Activated T-cell treated with anti-CD3 and anti-CD28 coated beads, Interleukin-2, amount 50 U/mL, for 72 hours (primary cell): Measurements from ENCODE around the gene PTBP2. TPM values are rescaled to one million over a fixed set of nuclear protein-coding genes. Genes with fewer than 3 reads are reported as not detected.
"Not testable (repeated sequence)": the region's sequence is repeated elsewhere in the genome, so short reads cannot be mapped to it uniquely, and the experiment has no call there.

Source experiments
- ATAC-seq, 2 donors: fragments of 150-1000 bp; cut with Tn5 transposase; replicated peaks in 1 of 2; 2 replicates each; pipeline ENCODE4 v1.10.0; 2021; ENCODE audit warnings: moderate library complexity in 2 of 2, mild to moderate bottlenecking in 1 of 2
- DNase-seq, 2 donors: peaks; one replicate each; pipeline ENCODE4 v3.0.0; 2021 to 2022; ENCODE audit warnings: mixed read lengths in 1 of 2
- H3K27ac Mint-ChIP-seq: one replicate; pipeline ENCODE4 v1.8.0; 2022; ENCODE audit warnings: mild to moderate bottlenecking, moderate library complexity, mixed read lengths
- H3K27me3 Mint-ChIP-seq: one replicate; pipeline ENCODE4 v1.8.0; 2022; ENCODE audit warnings: low read depth, mixed read lengths
- H3K36me3 Mint-ChIP-seq, 2 donors: one replicate each; pipeline ENCODE4 v1.8.0; 2022; ENCODE audit warnings: mixed read lengths in 2 of 2, mild to moderate bottlenecking in 1 of 2; ENCODE audit not compliant: insufficient read depth in 2 of 2
- H3K4me1 Mint-ChIP-seq: one replicate; pipeline ENCODE4 v1.8.0; 2022; ENCODE audit warnings: low read depth, mixed read lengths
- H3K4me3 Mint-ChIP-seq, 2 donors: one replicate each; pipeline ENCODE4 v1.8.0; 2022; ENCODE audit warnings: mild to moderate bottlenecking in 2 of 2, mixed read lengths in 2 of 2, moderate library complexity in 2 of 2
- H3K9me3 Mint-ChIP-seq, 2 donors: one replicate each; pipeline ENCODE4 v1.8.0; 2022; ENCODE audit warnings: mixed read lengths in 2 of 2
- total RNA-seq, 2 donors: library from RNA; stranded (reverse); gene quantifications; one replicate each; pipeline ENCODE4 v1.2.3, GENCODE V29; 2022

Gene PTBP2
- total RNA-seq, 2 donors from 2014 or later = 14.3 to 14.5 TPM

- H3K4me3 Mint-ChIP-seq, DNase-seq, H3K4me1 Mint-ChIP-seq, H3K27ac Mint-ChIP-seq, ATAC-seq, H3K27me3 Mint-ChIP-seq, H3K9me3 Mint-ChIP-seq: not testable (repeated sequence)
- peaks cover 8 to 23% of the 10 kb centered on the region in 2 donors for H3K36me3 Mint-ChIP-seq
These were observed 80.1 kb downstream of the PTBP2 start for GRCh38 chr1:96801696-96802095.

DNA sequence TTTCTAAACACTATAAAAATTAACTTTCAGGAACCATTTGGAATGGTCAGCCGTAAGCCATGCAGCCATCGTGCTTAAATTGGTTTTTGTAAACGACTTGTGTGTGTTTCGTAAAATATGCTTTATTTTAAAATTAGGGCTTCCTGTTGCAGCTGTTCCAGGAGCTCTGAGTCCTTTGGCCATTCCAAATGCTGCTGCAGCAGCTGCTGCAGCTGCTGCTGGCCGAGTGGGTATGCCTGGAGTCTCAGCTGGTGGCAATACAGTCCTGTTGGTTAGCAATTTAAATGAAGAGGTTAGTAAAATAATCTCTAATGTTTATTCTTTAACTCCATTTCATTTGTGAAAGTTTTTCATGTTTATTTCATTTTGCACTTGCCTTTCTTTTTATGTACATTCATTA is 83.1 kb downstream of the PTBP2 start:
- Mint-ChIP-seq H3K36me3 (peaks cover 6 to 23% of the 10 kb centered on the region in 2 donors), H3K9me3 (no peaks in the 10 kb centered on the region), H3K27me3 (no peaks in the 10 kb centered on the region), H3K4me1 (no peaks in the 10 kb centered on the region), H3K4me3 (no peak overlapping the region), H3K27ac (no peak overlapping the region)
- DNase-seq (no peak), ATAC-seq (no peak)

GRCh38 chr1:96808191-96808590 is 86.6 kb downstream of the PTBP2 start:
- Mint-ChIP-seq H3K4me3 (no peak overlapping the region), H3K36me3 (peaks cover 12 to 44% of the 10 kb centered on the region in 2 donors), H3K4me1 (no peaks in the 10 kb centered on the region), H3K27me3 (no peaks in the 10 kb centered on the region), H3K27ac (no peak overlapping the region), H3K9me3 (no peaks in the 10 kb centered on the region)
- ATAC-seq = no peak
- no peak for DNase-seq

DNA sequence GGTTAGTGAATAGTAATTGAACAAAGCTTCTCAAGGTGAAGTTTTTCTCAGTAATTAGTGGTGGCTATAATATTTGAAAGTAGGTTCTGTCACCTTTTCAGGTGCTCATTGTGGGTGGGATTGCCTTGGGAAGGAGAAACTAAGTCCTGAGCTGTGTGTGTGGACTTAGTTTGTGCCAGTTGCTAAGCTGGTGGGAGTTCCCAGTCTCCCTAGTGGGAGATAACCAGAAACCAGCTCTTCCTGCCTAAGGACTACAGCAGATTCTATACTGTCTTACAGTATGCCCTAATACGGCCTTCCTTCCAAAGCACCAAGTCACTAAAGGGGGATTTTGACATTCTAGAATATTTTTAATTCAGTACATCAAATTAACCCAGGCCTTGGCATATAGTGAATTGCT is 94.3 kb downstream of the PTBP2 start:
- H3K9me3 Mint-ChIP-seq = no peaks in the 10 kb centered on the region
- peaks cover 4 to 24% of the 10 kb centered on the region in 2 donors for H3K36me3 Mint-ChIP-seq
- no peaks in the 10 kb centered on the region for H3K4me1 Mint-ChIP-seq

GRCh38 chr1:96820107-96820506 is 98.5 kb downstream of the PTBP2 start:
- Mint-ChIP-seq H3K27ac (no peak overlapping the region), H3K4me1 (no peaks in the 10 kb centered on the region), H3K4me3 (no peak overlapping the region), H3K9me3 (no peaks in the 10 kb centered on the region), H3K36me3 (no peaks in the 10 kb centered on the region), H3K27me3 (no peaks in the 10 kb centered on the region)
- DNase-seq (no peak), ATAC-seq (no peak)

More for the DNA sequence above, 94.3 kb downstream of the PTBP2 start:
- ATAC-seq = no peak
- H3K27me3 Mint-ChIP-seq = no peaks in the 10 kb centered on the region
- DNase-seq = no peak
- H3K27ac Mint-ChIP-seq = no peak overlapping the region
- no peak overlapping the region for H3K4me3 Mint-ChIP-seq

- DNase-seq (no peak), ATAC-seq (no peak)
- H3K4me3 Mint-ChIP-seq = no peak overlapping the region
- H3K27ac Mint-ChIP-seq = peak overlapping the region; percentile 5
- H3K36me3 Mint-ChIP-seq = no peaks in the 10 kb centered on the region
- no peaks in the 10 kb centered on the region for H3K27me3 Mint-ChIP-seq
- H3K4me1 Mint-ChIP-seq = no peaks in the 10 kb centered on the region
- H3K9me3 Mint-ChIP-seq = no peaks in the 10 kb centered on the region
These were observed 99.1 kb downstream of the PTBP2 start for GRCh38 chr1:96820671-96821070.

DNA sequence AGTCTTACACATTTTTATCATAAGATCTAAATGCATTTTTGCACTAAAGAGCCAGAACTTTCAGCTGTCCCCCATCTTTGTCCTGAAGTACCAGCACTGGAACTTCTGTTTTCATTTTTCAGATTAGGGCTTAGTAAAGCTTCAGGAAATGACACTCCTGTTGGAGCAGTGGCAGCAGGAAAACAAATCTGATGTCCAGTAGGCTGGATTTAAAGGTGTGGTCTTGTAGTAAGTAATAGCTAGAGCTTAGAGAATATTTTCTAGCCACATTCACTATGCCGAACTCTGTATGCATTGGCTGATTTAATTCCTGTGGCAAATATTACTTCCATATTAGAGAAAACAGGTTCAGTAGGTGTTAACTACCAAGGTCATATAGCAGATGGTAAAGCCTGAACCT is 103.6 kb downstream of the PTBP2 start:
- Mint-ChIP-seq H3K27me3 (no peaks in the 10 kb centered on the region), H3K4me1 (no peaks in the 10 kb centered on the region), H3K4me3 (no peak overlapping the region), H3K9me3 (no peaks in the 10 kb centered on the region), H3K27ac (no peak overlapping the region), H3K36me3 (no peaks in the 10 kb centered on the region)
- ATAC-seq (no peak), DNase-seq (no peak)

- H3K27ac Mint-ChIP-seq = peak overlapping the region; percentile 11
- ATAC-seq = no peak
- no peaks in the 10 kb centered on the region for H3K4me1 Mint-ChIP-seq
These were observed 104.5 kb downstream of the PTBP2 start for GRCh38 chr1:96825950-96826576.

GRCh38 chr1:96833376-96833775 is 111.8 kb downstream of the PTBP2 start:
- no peak for ATAC-seq
- Mint-ChIP-seq H3K27ac (no peak overlapping the region), H3K4me3 (no peak overlapping the region)

More at GRCh38 chr1:96825950-96826576, 104.5 kb downstream of the PTBP2 start:
- Mint-ChIP-seq H3K27me3 (no peaks in the 10 kb centered on the region), H3K36me3 (no peaks in the 10 kb centered on the region), H3K4me3 (no peak overlapping the region), H3K9me3 (no peaks in the 10 kb centered on the region)
- no peak for DNase-seq

DNA sequence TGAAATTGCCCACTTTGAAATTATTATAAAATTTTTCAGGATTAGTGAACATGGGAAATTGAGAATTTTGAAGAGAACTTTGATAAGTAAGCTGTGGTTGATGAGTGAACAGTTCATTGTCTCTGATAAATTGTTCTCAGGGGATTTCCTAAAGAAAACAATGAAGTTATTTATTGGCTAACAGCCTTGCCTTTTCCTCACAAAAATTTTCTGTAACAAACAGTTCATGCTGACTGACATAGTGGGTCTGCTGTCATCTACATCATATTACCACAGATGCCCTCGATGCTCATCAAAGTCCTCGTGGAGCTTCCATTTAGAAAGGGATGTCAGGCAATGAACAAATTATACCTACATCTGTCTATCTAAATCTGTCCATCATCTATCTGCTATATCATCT is 113.4 kb downstream of the PTBP2 start:
- DNase-seq (no peak), ATAC-seq (no peak)
- no peaks in the 10 kb centered on the region for H3K9me3 Mint-ChIP-seq
- no peak overlapping the region for H3K27ac Mint-ChIP-seq
- no peaks in the 10 kb centered on the region for H3K36me3 Mint-ChIP-seq
- no peaks in the 10 kb centered on the region for H3K27me3 Mint-ChIP-seq
- H3K4me1 Mint-ChIP-seq = no peaks in the 10 kb centered on the region
- H3K4me3 Mint-ChIP-seq = no peak overlapping the region

More at GRCh38 chr1:96833376-96833775, 111.8 kb downstream of the PTBP2 start:
- Mint-ChIP-seq H3K4me1 (no peaks in the 10 kb centered on the region), H3K9me3 (no peaks in the 10 kb centered on the region), H3K36me3 (no peaks in the 10 kb centered on the region), H3K27me3 (no peaks in the 10 kb centered on the region)
- DNase-seq = no peak

DNA sequence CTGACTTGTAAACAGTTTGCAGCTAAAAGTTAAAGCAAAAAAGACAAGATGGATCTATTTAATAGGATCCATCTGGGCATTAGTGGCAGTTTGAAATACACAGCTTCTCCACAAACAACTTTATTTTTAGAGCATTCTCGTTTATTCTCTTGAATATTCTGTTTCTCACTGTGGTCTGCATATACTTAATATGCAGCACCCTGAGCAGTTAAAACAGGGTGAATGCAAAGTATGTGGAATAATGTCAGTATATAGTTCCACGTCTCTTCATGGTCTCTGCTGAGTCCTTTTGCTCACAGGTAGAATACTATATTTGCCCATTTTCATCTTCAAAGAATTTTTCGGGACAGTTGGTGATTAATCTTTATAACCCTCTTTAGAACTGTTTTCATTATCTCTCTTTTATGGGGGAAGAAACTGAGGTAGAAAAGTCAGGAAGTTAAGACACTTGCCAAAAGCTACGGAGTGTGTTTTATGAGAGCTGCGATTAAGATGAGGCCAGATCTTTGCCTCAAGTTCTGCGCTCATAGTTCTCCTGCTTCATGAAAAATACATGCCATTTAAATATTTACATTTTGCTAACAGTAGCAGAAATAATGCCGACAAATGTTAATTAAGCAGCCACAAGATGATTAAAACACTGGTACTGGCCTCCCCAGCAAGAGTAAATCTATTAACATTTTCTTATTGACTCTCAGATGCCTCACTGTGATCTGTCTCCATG is 115.6 kb downstream of the PTBP2 start:
- no peak for DNase-seq
- no peak for ATAC-seq
- Mint-ChIP-seq H3K27ac (no peak overlapping the region), H3K27me3 (no peaks in the 10 kb centered on the region), H3K4me3 (no peak overlapping the region), H3K9me3 (no peaks in the 10 kb centered on the region), H3K36me3 (no peaks in the 10 kb centered on the region), H3K4me1 (no peaks in the 10 kb centered on the region)

DNA sequence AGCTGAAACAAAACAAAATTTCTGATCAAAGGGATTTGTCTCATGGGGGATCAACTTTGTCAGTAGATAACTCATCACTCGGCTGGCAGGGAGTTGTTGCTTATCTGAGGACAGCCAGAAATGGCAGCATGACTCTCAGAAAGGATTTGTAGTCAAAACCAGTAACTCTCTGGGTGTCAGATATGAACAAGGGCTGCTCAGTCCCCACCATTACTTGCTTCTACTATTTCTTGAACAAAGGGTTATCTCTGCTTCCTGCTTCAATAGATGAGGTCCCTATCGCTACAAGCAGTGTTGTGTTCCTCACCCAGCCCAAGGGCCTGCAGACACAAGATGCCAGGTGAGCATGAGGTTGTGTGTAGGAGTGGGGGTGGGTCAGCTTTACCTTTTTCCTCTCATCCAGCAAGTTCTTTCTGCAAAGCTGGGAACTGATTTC is 116.2 kb downstream of the PTBP2 start:
- H3K27ac Mint-ChIP-seq = no peak overlapping the region
- DNase-seq (no peak), ATAC-seq (no peak)
- H3K4me1 Mint-ChIP-seq = no peaks in the 10 kb centered on the region
- H3K9me3 Mint-ChIP-seq = no peaks in the 10 kb centered on the region
- no peaks in the 10 kb centered on the region for H3K36me3 Mint-ChIP-seq
- no peaks in the 10 kb centered on the region for H3K27me3 Mint-ChIP-seq
- H3K4me3 Mint-ChIP-seq = no peak overlapping the region

DNA sequence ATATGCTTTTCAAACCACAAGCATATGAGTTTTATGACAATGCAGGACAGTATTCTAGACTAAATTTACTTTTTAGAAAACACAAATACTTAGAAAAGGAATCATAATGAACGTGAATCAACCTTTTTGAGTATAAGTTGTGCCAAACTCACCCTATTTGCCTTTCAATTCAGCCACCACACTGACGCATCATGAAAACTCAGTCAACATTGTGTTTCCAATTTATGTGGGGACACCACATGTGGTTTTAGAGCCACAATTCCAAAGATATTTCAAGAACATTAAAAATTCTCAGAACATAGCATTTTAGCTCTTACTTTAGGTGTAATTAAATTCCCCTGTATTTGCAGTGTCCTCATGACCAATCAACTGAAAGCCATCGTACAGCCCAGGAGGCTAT is 118.8 kb downstream of the PTBP2 start:
- no peaks in the 10 kb centered on the region for H3K4me1 Mint-ChIP-seq

GRCh38 chr1:96842215-96842614 is 120.6 kb downstream of the PTBP2 start:
- no peaks in the 10 kb centered on the region for H3K36me3 Mint-ChIP-seq
- ATAC-seq (no peak), DNase-seq (no peak)
- H3K4me1 Mint-ChIP-seq = no peaks in the 10 kb centered on the region
- H3K27me3 Mint-ChIP-seq = peaks cover 5% of the 10 kb centered on the region
- no peak overlapping the region for H3K4me3 Mint-ChIP-seq
- H3K9me3 Mint-ChIP-seq = no peaks in the 10 kb centered on the region
- H3K27ac Mint-ChIP-seq = no peak overlapping the region

More for the DNA sequence above, 118.8 kb downstream of the PTBP2 start:
- ATAC-seq (no peak), DNase-seq (no peak)
- Mint-ChIP-seq H3K4me3 (no peak overlapping the region), H3K9me3 (no peaks in the 10 kb centered on the region), H3K27me3 (peaks cover 5% of the 10 kb centered on the region), H3K36me3 (no peaks in the 10 kb centered on the region), H3K27ac (no peak overlapping the region)
